ENCODE results near the gene AGAP1. TPM values are rescaled to one million over a fixed set of nuclear protein-coding genes. Genes with fewer than 3 reads are reported as not detected.

AGAP1 gene
- total and polyA plus RNA-seq, 8 donors, result 5.0 to 27.6 (median 17.4) TPM

DNA sequence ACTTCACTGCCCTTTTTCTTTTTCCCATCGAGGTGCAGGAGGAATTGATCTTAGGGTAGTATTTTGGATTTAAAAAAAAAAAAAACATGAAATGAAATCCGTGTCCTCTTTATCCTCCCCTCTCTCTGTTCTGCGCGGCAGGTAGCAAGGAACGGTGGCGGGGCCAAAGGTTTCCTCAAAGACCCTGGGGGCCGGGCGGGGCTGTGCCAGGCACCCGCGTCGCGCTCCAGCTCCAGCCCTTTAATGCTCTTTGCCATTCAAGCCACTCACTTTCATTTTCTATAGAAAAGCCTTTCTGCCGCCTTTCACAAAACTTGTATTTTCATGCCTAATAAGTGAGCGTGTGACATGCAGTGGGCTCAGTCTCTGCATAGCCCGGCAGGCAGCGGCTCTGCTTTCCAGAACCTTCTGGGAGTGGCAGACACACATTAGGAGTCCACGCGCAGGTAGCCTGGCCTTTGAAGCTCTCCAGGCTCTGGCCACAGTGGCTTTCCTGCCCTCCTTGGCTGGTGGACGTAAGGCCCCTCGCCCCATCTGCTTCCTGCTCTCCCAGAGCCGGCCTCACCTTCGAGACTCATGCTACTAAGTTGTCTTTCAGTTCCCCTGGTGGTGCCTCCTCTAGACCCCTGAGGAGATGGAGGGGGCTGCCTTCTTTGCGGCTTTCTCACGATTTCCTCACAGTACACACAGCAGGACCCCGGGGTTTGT is 41.7 kb downstream of the AGAP1 start:
- DNase-seq (peak in 1 of 6 donors; percentile 46), FAIRE-seq (no peak), ATAC-seq (no peak)
- Histone ChIP-seq H3K9me3 (no peaks in the 10 kb centered on the region), H3K4me3 (no peak overlapping the region), H3K27ac (no peak overlapping the region), H3K4me1 (peaks cover 4 to 13% (median 5%) of the 10 kb centered on the region in 3 donors), H3K36me3 (no peaks in the 10 kb centered on the region), H3K27me3 (no peaks in the 10 kb centered on the region)
- WGBS, 2 donors, result 93 to 94% methylated on average over 25 of the region's 25 CpGs
- intact Hi-C loops (cut with DNase I), result no loop called here
- TF ChIP-seq, protein P1, sequence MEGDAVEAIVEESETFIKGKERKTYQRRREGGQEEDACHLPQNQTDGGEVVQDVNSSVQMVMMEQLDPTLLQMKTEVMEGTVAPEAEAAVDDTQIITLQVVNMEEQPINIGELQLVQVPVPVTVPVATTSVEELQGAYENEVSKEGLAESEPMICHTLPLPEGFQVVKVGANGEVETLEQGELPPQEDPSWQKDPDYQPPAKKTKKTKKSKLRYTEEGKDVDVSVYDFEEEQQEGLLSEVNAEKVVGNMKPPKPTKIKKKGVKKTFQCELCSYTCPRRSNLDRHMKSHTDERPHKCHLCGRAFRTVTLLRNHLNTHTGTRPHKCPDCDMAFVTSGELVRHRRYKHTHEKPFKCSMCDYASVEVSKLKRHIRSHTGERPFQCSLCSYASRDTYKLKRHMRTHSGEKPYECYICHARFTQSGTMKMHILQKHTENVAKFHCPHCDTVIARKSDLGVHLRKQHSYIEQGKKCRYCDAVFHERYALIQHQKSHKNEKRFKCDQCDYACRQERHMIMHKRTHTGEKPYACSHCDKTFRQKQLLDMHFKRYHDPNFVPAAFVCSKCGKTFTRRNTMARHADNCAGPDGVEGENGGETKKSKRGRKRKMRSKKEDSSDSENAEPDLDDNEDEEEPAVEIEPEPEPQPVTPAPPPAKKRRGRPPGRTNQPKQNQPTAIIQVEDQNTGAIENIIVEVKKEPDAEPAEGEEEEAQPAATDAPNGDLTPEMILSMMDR (IDR thresholded peaks at IDR 0.05), result no peak

DNA sequence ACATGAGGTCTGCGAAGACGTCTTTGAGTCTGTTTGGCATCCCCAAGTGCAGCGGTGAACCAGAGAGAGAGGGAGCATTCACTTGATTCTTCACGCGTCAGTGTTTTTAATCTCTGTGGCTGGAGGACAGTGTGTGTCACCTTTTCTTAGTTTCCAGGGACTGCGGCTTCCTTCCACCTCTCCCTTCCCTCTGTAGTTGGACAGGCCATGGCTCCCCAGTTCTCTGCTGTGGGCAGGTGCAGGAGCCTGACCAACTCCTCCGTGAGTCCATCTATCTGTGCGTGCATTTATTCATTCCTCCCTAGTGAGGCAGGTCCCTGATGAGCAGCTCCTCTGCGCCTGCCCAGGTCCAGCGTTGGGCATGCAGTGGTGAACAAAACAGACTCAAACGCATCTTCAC is 42.9 kb downstream of the AGAP1 start:
- intact Hi-C loops (cut with DNase I), result no loop called here
- Histone ChIP-seq H3K27ac (no peak overlapping the region), H3K27me3 (no peaks in the 10 kb centered on the region), H3K4me1 (peaks cover 4 to 15% (median 5%) of the 10 kb centered on the region in 3 donors), H3K9me3 (no peaks in the 10 kb centered on the region), H3K4me3 (no peak overlapping the region), H3K36me3 (no peaks in the 10 kb centered on the region)
- no peak for DNase-seq
- FAIRE-seq, result no peak
- TF ChIP-seq, protein P1 (IDR thresholded peaks at IDR 0.05), result no peak
- 96 to 97% methylated on average over 11 of the region's 11 CpGs for WGBS, 2 donors
- ATAC-seq, result no peak

DNA sequence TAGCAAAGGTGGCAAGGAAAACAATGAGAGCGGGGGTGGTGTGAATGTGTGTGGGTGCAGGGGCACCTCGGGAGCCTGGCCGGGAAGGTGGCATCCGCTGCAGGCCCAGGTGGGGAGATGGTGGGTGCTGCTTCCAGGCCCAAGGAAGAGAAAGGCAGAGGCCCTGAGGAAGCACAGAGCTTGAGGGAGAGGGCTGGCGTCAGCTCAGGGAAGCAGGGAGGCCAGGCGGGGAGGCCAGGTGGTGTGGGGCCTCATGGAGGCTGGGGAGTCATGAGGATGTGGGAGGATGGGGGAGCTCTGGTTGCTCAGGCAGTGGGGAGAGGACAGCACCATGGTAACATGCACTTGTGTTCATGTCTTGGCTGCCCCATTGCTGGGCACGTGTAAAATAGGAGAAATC is 43.3 kb downstream of the AGAP1 start:
- intact Hi-C loops (cut with DNase I), result no loop called here
- H3K36me3 ChIP-seq, result no peaks in the 10 kb centered on the region
- H3K27me3 ChIP-seq, result no peaks in the 10 kb centered on the region
- peak in 1 of 6 donors; percentile 38 for DNase-seq
- H3K4me3 ChIP-seq, result no peak overlapping the region
- FAIRE-seq, result no peak
- no peak overlapping the region for H3K27ac ChIP-seq
- ATAC-seq, result peak in 2 of 4 donors; percentile 38
- no peaks in the 10 kb centered on the region for H3K9me3 ChIP-seq
- WGBS, 2 donors, result 84 to 85% methylated on average over 7 of the region's 7 CpGs
- TF ChIP-seq, protein P1 (IDR thresholded peaks at IDR 0.05), result no peak
- H3K4me1 ChIP-seq, result peaks cover 5 to 20% (median 6%) of the 10 kb centered on the region in 3 donors

DNA sequence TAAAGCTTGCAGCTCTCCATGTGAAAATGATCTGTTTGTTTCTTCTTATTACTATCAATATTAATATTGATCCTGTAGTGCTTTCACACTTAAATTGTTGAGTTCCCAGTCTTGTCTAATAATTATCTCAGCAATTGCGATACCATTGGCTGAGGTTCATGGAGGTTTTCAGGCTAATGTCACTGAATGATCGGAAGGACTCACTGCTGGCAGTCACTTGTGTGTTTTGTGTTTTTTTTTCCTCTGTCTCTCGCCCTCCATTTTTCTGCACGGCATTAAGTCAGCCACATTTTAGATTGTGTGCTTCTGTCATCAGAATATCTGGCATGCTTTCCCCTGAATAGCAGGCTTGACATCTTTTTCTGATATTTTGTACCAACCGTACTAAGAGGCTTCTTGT is 43.7 kb downstream of the AGAP1 start:
- FAIRE-seq, result no peak
- Histone ChIP-seq H3K9me3 (no peaks in the 10 kb centered on the region), H3K36me3 (no peaks in the 10 kb centered on the region), H3K4me1 (peaks cover 8 to 23% (median 10%) of the 10 kb centered on the region in 3 donors), H3K27me3 (no peaks in the 10 kb centered on the region), H3K4me3 (no peak overlapping the region), H3K27ac (no peak overlapping the region)
- 15 to 22% methylated on average over 5 of the region's 5 CpGs for WGBS, 2 donors
- intact Hi-C loops (cut with DNase I), result no loop called here
- TF ChIP-seq, protein P1 (IDR thresholded peaks at IDR 0.05), result no peak
- peak in 2 of 4 donors; percentile 21 to 32 for ATAC-seq
- no peak for DNase-seq

DNA sequence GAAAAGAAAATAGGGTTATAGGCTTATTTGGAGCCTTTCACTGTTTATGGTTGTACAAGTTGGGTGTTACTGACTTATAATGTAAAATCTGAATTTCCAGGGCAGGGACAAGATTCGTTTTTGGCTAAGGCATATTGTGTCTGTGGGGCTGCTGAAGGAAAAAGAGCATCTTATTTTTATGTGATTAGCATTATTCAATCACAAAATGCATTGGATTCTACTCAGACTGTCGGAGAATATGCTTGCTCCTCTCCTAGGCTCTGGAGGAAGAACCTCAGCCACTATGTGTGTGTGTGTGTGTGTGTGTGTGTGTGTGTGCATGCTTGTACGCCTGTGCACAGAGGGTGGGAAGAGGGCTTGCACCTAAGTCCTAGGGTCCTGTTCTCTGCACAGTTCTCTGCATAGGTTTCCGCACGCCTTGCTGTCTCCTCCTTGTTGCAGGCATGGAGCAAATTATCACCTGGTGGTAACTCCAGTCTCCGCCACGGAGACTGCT is 44.3 kb downstream of the AGAP1 start:
- intact Hi-C loops (cut with DNase I), result no loop called here
- 80 to 87% methylated on average over 6 to 7 of the region's 7 CpGs for WGBS, 2 donors

More for the DNA sequence above, 44.3 kb downstream of the AGAP1 start:
- Histone ChIP-seq H3K4me3 (no peak overlapping the region), H3K27ac (no peak overlapping the region), H3K36me3 (no peaks in the 10 kb centered on the region), H3K27me3 (no peaks in the 10 kb centered on the region), H3K4me1 (peaks cover 10 to 25% (median 12%) of the 10 kb centered on the region in 3 donors), H3K9me3 (no peaks in the 10 kb centered on the region)
- FAIRE-seq (no peak), DNase-seq (no peak), ATAC-seq (no peak)
- TF ChIP-seq, protein P1 (IDR thresholded peaks at IDR 0.05), result no peak
